Upper lobe of left lung (tissue), 6 donors: ENCODE data around the gene COX17. TPM values are rescaled to one million over a fixed set of nuclear protein-coding genes. Genes with fewer than 3 reads are reported as not detected.

ENCODE experiments used
- ATAC-seq, 2 donors: fragments of 200-7000 bp; cut with Tn5 transposase; one replicate each; pipeline ENCODE4 v1.9.1; 2022; ENCODE audit warnings: mild to moderate bottlenecking in 2 of 2, moderate library complexity in 2 of 2; ENCODE audit not compliant: low FRiP score in 2 of 2
- DNase-seq, 2 donors: peaks; one replicate each; pipeline ENCODE4 v3.0.0-alpha.2; 2019 to 2020
- H3K27ac ChIP-seq, 4 donors: fragments of 200-600 bp; sonication (generic); one replicate each; pipeline ENCODE4 v1.5.1; 2016 to 2019
- H3K27me3 ChIP-seq, 4 donors: fragments of 200-600 bp; sonication (generic); one replicate each; pipeline ENCODE4 v1.5.1; 2017 to 2019
- H3K36me3 ChIP-seq, 4 donors: fragments of 200-600 bp; sonication (generic); one replicate each; pipeline ENCODE4 v1.5.1; 2016 to 2019
- H3K4me1 ChIP-seq, 4 donors: fragments of 200-600 bp; sonication (generic); one replicate each; pipeline ENCODE4 v1.5.1; 2018 to 2019
- H3K4me3 ChIP-seq, 4 donors: fragments of 200-600 bp; sonication (generic); one replicate each; pipeline ENCODE4 v1.5.1; 2017 to 2019; ENCODE audit warnings: mild to moderate bottlenecking in 2 of 4, moderate library complexity in 1 of 4
- H3K9me3 ChIP-seq, 4 donors: fragments of 200-600 bp; sonication (generic); one replicate each; pipeline ENCODE4 v1.5.1; 2018 to 2019
- EP300 ChIP-seq, 4 donors: sonication (generic); formaldehyde crosslinking; IDR thresholded peaks; one replicate each; pipeline ENCODE4 v1.5.1; 2017; ENCODE audit warnings: antibody characterized with exemption in 4 of 4, control low read depth in 2 of 4
- POLR2A ChIP-seq, 4 donors: fragments of 450-650 bp; IDR thresholded peaks; one replicate each; pipeline ENCODE4 v1.5.1; 2016 to 2017; ENCODE audit warnings: antibody characterized with exemption in 4 of 4, mild to moderate bottlenecking in 2 of 4
- POLR2AphosphoS5 ChIP-seq, 2 donors: sonication (generic); formaldehyde crosslinking; IDR thresholded peaks; one replicate each; pipeline ENCODE4 v1.5.1; 2017; ENCODE audit warnings: antibody characterized with exemption in 2 of 2
- WGBS, 2 donors: methylation state at CpG; one replicate each; pipeline ENCODE4 v1.1.5; 2017 to 2018; 5-methylcytosine and 5-hydroxymethylcytosine counted together
- total RNA-seq, 6 donors: library from RNA; depleted of rRNA in 4 of 6; stranded (reverse); fragments of >200 nt in 4 of 6; gene quantifications; one replicate each; pipeline versions ENCODE4 v1.1.0 to v1.2.1, GENCODE V29; 2016 to 2021
- TF ChIP-seq, protein P1 (sequence below), 6 experiments: fragments of 450-650 bp in 4 of 6; fragments of 200-600 bp in 2 of 6; sonication (generic) in 2 of 6; IDR thresholded peaks; one replicate each; pipeline ENCODE4 v1.5.1; 2016 to 2019; ENCODE audit warnings: antibody characterized with exemption in 6 of 6
- donor health status: DM: no; HTN: no; CAD: no; lungs with moderate emphysema.
- donor health status: DM: no; HTN: yes; CAD: no; lungs with severe emphysema.

The COX17 gene
- total RNA-seq, 6 donors from 2014 or later = 32.3 to 60.8 (median 51.8) TPM

DNA sequence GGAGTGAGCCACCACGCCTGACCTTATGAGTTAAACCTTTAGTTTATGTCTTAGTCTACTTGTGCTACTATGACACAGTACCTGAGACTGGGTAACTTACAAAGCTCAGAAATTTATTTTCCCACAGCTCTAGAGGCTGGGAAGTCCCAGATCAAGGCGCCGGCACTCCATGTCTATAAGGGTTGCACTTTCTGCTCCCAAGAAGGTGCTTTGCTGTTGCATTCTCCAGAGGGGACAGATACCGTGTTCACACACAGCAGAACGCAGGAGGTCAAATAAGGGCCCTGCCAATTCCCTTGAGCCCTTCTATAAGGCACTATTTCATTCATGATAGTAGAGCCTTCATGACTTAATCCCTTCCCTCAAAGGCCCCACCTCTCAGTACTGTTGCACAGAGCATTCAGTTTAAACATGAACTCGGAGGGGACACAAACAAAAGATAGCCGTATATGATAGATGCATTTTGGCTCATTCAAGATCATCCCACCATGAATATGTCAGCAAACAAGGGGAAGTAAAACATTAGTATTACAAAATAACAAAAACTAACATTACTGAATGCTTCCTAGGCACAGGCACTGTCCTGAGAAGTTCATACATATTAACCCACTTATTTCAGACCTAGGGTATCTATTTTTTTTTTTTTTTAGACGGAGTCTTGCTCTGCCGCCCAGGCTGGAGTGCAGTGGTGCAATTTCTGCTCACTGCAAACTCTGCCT, 53.0 kb downstream of the COX17 start:
- 90% methylated on average over 9 of the region's 9 CpGs for WGBS, 2 donors
- DNase-seq (no peak), ATAC-seq (no peak)
- H3K27ac ChIP-seq = no peak overlapping the region
- no peaks in the 10 kb centered on the region for H3K36me3 ChIP-seq
- TF ChIP-seq POLR2A (IDR thresholded peaks at IDR 0.05) (no peak), POLR2AphosphoS5 (IDR thresholded peaks at IDR 0.05) (no peak), EP300 (IDR thresholded peaks at IDR 0.05) (no peak)
- TF ChIP-seq, protein P1, sequence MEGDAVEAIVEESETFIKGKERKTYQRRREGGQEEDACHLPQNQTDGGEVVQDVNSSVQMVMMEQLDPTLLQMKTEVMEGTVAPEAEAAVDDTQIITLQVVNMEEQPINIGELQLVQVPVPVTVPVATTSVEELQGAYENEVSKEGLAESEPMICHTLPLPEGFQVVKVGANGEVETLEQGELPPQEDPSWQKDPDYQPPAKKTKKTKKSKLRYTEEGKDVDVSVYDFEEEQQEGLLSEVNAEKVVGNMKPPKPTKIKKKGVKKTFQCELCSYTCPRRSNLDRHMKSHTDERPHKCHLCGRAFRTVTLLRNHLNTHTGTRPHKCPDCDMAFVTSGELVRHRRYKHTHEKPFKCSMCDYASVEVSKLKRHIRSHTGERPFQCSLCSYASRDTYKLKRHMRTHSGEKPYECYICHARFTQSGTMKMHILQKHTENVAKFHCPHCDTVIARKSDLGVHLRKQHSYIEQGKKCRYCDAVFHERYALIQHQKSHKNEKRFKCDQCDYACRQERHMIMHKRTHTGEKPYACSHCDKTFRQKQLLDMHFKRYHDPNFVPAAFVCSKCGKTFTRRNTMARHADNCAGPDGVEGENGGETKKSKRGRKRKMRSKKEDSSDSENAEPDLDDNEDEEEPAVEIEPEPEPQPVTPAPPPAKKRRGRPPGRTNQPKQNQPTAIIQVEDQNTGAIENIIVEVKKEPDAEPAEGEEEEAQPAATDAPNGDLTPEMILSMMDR (IDR thresholded peaks at IDR 0.05) = no peak
- H3K4me3 ChIP-seq = no peak overlapping the region
- peaks cover 12 to 24% (median 21%) of the 10 kb centered on the region in 4 donors for H3K4me1 ChIP-seq
- no peaks in the 10 kb centered on the region for H3K9me3 ChIP-seq
- no peaks in the 10 kb centered on the region for H3K27me3 ChIP-seq

DNA sequence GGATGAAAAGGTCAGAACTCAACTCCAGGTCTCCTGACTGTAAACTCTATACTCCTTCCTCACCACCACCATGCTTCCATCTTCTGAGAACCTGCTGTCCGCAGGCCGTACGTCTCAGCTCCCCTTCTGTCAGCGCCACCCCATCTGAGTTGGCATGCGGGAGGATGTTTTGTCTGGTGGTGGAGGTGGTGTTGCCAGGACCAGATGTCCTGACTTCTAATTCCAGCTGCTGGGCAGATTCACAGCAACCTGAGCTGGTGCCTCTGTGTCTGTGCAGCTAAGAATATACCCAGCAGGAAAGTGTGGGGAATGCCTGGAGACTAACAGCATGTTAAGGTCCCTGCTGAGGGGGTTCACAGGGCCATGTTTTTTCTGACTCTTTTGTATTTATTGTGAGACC, 56.3 kb downstream of the COX17 start:
- DNase-seq (no peak), ATAC-seq (no peak)
- peaks cover 0 to 4% (median 0%) of the 10 kb centered on the region in 4 donors for H3K36me3 ChIP-seq
- no peaks in the 10 kb centered on the region for H3K9me3 ChIP-seq
- H3K27ac ChIP-seq = no peak overlapping the region
- TF ChIP-seq POLR2A (IDR thresholded peaks at IDR 0.05) = no peak
- peaks cover 0 to 6% (median 2%) of the 10 kb centered on the region in 4 donors for H3K4me1 ChIP-seq
- 98% methylated on average over 5 of the region's 5 CpGs for WGBS, 2 donors
- H3K4me3 ChIP-seq = no peak overlapping the region
- no peaks in the 10 kb centered on the region for H3K27me3 ChIP-seq

Other genes starting within 250 kb of the COX17 start
- 10 to 100 TPM; 15.9 to 52.6 (median 46.1) TPM for gene TMEM39A, start 213.8 kb downstream of the COX17 start, total RNA-seq
- 10 to 100 TPM in 5 of 6 donors, 1 to 10 TPM in 1; 8.4 to 19.8 (median 15.4) TPM for gene POGLUT1, start 208.4 kb downstream of the COX17 start, total RNA-seq
- gene TIMMDC1, start 178.9 kb downstream of the COX17 start, total RNA-seq = 100 to 1,000 TPM in 1 of 6 donors, 10 to 100 TPM in 5; 33.6 to 105 (median 52.8) TPM
- gene CD80, start 117.8 kb downstream of the COX17 start, total RNA-seq = 10 to 100 TPM in 2 of 6 donors, 1 to 10 TPM in 4; 5.8 to 26.4 (median 8.7) TPM
- 10 to 100 TPM; 18.9 to 33.8 (median 25.1) TPM for gene ADPRH, start 97.9 kb downstream of the COX17 start, total RNA-seq
- 10 to 100 TPM in 4 of 6 donors, 1 to 10 TPM in 2; 1.0 to 27.8 (median 14.6) TPM for gene PLA1A, start 79.5 kb downstream of the COX17 start, total RNA-seq
- 1 to 10 TPM; 2.0 to 5.2 (median 2.2) TPM for gene POPDC2, start 16.8 kb downstream of the COX17 start, total RNA-seq
- 10 to 100 TPM in 2 of 6 donors, 1 to 10 TPM in 4; 2.3 to 47.8 (median 6.6) TPM for gene CFAP91, start 25.6 kb upstream of the COX17 start, total RNA-seq
- under 1 TPM in 4 of 6 donors, not detected in 2; 0.22 to 0.46 (median 0.39) TPM for gene NR1I2, start 104.7 kb upstream of the COX17 start, total RNA-seq